Vagina (tissue), 2 donors: ENCODE measurements around the gene LYPD6.

Experiments used
- POLR2A ChIP-seq, 2 donors: fragments of 450-650 bp; IDR thresholded peaks; one replicate each; pipeline ENCODE4 v1.6.1; 2017; ENCODE audit warnings: antibody characterized with exemption in 2 of 2, mild to moderate bottlenecking in 2 of 2, moderate library complexity in 2 of 2
- TF ChIP-seq, protein P1 (sequence below), 3 experiments: fragments of 450-650 bp in 2 of 3; fragments of 200-600 bp in 1 of 3; sonication (generic) in 1 of 3; IDR thresholded peaks; one replicate each; pipeline ENCODE4 v1.5.1; 2017 to 2019; ENCODE audit warnings: antibody characterized with exemption in 3 of 3, mild to moderate bottlenecking in 2 of 3, moderate library complexity in 2 of 3

DNA sequence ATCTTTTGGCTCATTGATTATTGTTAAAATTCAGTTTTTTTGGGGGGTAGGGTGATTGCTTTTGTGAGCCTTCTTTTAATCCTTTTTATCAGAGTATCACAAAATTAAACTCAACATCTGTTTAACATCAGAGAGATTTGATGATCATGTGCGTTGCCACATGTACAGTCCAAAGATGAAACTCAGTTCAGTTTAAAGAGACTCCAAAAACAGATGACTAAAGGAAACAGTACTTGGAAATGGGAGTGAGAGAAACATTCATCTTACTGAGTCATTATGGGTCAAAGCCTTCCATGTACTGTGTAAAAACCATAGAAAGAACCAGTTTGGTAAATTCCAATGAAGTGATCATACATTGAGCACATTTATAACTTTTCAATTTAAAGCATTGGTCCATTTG is 53.0 kb downstream of the LYPD6 start:
- TF ChIP-seq, protein P1, sequence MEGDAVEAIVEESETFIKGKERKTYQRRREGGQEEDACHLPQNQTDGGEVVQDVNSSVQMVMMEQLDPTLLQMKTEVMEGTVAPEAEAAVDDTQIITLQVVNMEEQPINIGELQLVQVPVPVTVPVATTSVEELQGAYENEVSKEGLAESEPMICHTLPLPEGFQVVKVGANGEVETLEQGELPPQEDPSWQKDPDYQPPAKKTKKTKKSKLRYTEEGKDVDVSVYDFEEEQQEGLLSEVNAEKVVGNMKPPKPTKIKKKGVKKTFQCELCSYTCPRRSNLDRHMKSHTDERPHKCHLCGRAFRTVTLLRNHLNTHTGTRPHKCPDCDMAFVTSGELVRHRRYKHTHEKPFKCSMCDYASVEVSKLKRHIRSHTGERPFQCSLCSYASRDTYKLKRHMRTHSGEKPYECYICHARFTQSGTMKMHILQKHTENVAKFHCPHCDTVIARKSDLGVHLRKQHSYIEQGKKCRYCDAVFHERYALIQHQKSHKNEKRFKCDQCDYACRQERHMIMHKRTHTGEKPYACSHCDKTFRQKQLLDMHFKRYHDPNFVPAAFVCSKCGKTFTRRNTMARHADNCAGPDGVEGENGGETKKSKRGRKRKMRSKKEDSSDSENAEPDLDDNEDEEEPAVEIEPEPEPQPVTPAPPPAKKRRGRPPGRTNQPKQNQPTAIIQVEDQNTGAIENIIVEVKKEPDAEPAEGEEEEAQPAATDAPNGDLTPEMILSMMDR (IDR thresholded peaks at IDR 0.05): no peak
- no peak for TF ChIP-seq POLR2A (IDR thresholded peaks at IDR 0.05)
